ENCODE measurements around the gene CRTAP. TPM values are rescaled to one million over a fixed set of nuclear protein-coding genes. Genes with fewer than 3 reads are reported as not detected.
A peak's percentile ranks its signal among the peaks of the same experiment; 100 is the strongest.
"Not testable (repeated sequence)": the region's sequence is repeated elsewhere in the genome, so short reads cannot be mapped to it uniquely, and the experiment has no call there.

Gene CRTAP
- total RNA-seq, 1 donor from 2014 or later: 80.7 TPM

DNA sequence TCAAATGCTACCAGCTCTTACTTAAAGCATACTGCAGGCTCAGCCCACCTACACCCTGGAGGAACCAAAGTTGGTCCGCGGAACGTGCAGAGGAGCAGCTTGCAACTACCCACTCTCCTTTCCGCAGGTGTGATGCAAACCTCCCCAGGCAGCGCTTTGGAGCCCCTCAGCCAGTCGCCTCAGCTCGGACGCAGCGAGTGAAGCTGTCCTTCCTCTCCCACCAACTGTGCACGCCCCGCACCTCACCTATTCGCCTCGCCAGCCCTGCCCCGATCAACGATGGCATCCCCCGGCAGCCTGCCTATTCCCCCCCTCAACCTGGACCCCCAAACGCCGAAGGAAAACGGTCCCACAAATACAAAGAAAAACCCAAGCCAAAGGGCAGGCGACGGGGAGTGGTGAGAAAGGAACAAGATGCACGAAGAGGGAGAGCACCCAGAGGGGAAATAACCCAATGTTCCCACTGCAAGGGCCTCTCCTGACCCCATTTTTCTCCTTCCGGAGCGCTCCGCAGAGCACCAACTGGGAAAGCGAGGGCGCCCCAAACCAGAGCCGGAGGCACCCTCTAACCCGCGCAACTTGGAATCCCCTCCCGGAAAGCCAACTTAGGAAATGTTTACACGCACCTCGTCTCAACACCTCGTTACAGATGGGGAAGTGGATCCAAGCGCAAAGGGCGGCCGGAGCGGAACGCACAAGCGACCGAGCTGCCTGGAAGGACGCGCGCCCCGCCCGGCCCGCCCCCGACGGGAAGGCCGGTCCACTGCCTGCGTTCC is 17.5 kb upstream of the CRTAP start:
- peak; percentile 77 for DNase-seq
- intact Hi-C loops (cut with DNase I): no loop called here

DNA sequence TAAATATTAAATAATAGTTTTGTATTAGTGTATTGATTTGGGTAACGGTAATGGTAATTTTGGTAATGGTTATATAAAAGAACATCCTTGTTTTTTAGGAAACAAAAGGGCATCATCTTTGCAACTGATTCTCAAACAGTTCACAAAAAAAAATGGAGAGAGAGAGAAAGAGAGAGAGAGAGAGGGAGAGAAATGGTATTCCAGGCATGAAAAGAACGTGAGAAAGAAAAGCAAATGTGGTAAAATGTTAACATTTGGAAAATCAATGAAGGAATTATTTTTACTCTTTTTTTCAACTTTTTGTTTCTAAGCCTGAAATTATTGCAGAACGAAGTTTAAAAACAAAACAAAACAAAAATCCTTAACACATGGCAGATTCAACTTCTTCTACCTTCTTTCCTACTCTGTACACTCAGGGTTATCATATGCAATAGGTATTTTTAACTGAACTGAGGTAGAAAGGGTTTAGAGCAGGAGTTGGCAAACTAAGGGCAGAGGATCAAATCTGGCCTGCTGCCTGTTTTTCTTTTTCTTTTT is 14.6 kb upstream of the CRTAP start:
- DNase-seq (no peak), ATAC-seq (ENCODE audit: poor library complexity) (no peak)
- intact Hi-C loops (cut with DNase I): no loop called here

More for the DNA sequence above, 17.5 kb upstream of the CRTAP start:
- ATAC-seq (ENCODE audit: poor library complexity): peak; percentile 71

- ATAC-seq (ENCODE audit: poor library complexity): no peak
- no peak for DNase-seq
- intact Hi-C loops (cut with DNase I): no loop called here
Measured at GRCh38 chr3:33099701-33100100, 14.1 kb upstream of the CRTAP start.

DNA sequence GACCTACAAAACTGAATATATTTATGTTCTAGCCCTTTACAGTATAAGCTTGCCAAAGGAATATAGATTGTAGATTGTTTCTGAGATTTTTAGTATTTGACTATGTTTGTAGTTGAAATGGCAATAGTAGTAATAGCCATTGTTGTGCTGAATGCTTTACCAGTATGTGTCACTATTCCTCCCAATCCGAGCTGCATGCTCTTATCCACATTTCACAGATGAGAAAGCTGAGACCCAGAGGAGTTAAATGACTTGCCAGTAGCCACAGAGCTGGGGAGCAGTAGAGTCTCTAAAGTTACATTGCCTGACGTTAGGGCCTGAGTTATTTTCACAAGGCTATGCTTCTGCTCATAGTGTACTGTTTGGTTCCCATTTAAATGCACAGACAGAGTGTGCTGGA is 13.6 kb upstream of the CRTAP start:
- intact Hi-C loops (cut with DNase I): no loop called here
- DNase-seq (no peak), ATAC-seq (ENCODE audit: poor library complexity) (no peak)

- DNase-seq (no peak), ATAC-seq (ENCODE audit: poor library complexity) (no peak)
- intact Hi-C loops (cut with DNase I): no loop called here
Measured at GRCh38 chr3:33103034-33103433, 10.8 kb upstream of the CRTAP start.

- DNase-seq: no peak
- no peak for ATAC-seq (ENCODE audit: poor library complexity)
- intact Hi-C loops (cut with DNase I): no loop called here
Measured at GRCh38 chr3:33103480-33103879, 10.3 kb upstream of the CRTAP start.

DNA sequence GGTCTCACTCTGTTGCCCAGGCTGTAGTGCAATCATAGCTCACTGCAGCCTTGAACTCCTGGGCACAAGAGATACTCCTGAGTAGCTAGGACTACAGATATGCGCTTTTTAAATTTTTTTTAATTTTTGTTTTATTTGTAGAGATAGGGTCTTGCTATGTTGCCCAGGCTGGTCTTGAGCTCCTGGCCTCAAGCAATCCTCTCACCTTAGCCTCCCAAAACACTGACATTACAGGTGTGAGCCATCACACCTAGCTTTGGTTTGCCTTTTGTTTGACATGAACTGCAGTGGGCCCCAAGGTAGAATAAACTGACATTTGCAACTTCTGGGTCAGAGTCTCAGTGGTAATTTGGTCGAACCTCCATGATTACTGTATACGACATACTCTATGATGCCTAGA is 9.0 kb upstream of the CRTAP start:
- ATAC-seq (ENCODE audit: poor library complexity) (no peak), DNase-seq (no peak)
- intact Hi-C loops (cut with DNase I): no loop called here

DNA sequence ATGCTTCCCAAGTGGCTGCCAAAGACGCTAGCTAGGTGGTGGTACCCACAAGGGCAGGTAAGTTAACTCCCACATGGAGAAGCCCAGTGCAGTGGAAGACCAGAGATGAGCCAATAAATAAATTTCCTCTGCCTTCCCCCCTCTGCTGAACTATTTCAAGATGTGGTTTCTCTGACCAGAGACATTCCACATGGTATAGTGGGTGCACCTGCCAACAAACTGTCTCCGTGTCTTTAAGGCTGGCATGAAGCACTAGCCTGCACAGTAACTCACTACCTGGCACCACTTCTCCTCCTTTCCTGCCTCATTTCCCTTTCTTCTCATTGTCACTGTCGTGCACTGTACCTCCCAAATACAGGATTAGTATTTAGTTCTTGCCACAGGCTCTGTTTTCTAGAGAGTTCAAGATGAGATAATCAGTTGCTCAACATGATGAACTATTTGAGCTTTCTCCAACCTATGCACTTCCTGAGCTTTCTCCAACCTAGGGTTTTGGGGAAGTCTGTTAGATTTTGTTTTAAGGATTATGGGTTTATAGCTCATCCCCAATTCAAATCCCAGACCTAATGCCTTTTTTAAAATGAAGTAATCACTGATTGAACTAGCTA is 8.4 kb upstream of the CRTAP start:
- no peak for ATAC-seq (ENCODE audit: poor library complexity)
- no peak for DNase-seq

DNA sequence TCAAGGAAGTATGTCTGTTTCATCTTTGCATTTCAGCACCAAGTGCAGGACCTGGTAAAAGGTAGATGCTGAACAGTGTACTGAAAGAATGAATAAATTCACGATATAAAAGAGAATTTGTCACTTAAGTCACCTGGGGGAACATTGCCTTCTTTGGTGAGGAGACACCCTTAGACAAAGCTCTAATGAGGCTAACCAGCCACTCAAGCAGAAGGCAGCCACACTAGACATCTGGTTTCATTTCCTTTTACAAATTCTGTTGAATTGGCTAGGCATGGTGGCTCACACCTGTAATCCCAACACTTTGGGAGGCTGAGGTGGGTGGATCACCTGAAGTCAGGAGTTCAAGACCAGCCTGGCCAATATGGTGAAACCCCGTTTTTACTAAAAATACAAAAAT is 7.0 kb upstream of the CRTAP start:
- ATAC-seq (ENCODE audit: poor library complexity); intact Hi-C loops (cut with DNase I); DNase-seq: not testable (repeated sequence)

More for the DNA sequence above, 8.4 kb upstream of the CRTAP start:
- intact Hi-C loops (cut with DNase I): no loop called here

- ATAC-seq (ENCODE audit: poor library complexity): no peak
- intact Hi-C loops (cut with DNase I): no loop called here
- DNase-seq: no peak
Measured at GRCh38 chr3:33111581-33111980, 2.2 kb upstream of the CRTAP start.

DNA sequence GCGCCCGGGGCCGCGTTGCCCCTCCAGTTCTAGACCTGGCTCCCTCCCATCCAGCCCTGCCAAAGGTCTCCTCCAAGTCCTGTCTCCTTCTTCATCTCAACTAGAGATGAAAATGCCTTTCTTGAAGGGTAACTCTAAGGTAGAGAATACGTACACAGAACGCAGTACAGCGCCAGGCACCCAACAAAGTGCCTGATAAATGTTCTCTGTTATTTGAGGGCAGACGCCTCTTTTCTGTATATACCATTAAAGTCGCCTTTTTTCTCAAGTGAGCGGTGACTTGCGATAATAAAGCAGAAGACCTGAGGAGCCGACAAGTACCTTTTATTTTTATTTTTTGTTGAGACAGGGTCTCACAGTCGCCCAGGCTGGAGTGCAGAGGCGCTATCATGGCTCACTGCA is 809 bp downstream of the CRTAP start:
- DNase-seq: no peak
- intact Hi-C loops (cut with DNase I): no loop called here

DNA sequence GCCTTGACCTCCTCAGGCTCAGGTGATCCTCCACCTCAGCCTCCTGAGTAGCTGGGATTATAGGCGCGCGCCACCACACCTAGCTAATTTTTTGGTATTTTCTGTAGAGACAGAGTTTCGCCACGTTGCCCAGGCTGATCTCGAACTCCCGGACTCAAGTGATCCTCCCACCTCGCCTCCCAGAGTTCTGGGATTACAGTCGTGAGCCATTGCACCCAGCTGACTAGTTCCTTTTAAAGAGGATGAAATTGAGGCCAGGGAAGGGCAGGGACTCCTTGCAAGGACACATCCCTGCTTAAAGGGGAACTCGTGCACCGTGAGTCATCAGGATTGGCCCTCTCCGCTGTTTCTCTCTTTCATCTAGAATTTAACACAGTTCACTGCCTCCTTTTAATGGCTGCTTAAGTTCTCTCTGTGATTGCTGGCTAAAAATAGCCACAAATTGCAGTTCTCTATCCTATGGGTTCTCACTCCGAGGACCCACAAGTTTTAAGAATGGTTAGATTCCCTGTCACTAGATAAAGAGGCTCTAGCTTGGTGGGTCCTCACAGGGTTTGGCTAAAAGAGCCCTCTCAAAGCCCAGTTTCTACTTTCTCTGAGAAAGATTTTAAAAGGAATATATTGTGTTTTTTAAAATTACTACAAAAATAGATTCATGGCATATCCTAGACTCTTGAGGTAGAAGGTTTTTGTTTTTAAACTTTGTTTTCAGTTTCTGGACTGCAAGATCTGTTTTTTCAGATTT is 1.4 kb downstream of the CRTAP start:
- intact Hi-C loops (cut with DNase I): no loop called here
- peak; percentile 77 for DNase-seq
- ATAC-seq (ENCODE audit: poor library complexity): peak; percentile 57

More for the DNA sequence above, 809 bp downstream of the CRTAP start:
- ATAC-seq (ENCODE audit: poor library complexity): no peak

DNA sequence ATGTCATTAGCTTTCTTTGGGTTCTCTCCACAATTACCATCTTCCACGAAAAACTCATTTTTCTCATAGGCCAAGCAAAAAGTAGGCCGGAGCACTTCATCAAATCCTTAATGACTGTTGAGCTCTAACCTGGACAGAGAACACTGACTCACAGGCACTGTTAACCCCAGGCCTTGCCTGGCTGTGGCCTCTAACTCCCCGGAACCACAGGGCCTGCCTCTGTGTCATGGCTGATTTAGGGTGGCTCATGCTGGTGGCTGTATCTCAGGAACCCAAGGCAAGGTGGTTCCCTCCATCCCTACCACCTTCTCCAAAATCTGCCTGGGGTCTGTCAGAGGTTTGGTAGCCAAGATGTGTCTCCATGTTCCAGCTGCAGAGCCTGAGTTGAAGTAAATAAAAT is 3.6 kb downstream of the CRTAP start:
- no peak for DNase-seq
- intact Hi-C loops (cut with DNase I): no loop called here
- no peak for ATAC-seq (ENCODE audit: poor library complexity)

- DNase-seq (peak; percentile 55), ATAC-seq (ENCODE audit: poor library complexity) (peak; percentile 24)
- intact Hi-C loops (cut with DNase I): no loop called here
Measured at GRCh38 chr3:33119891-33120290, 6.1 kb downstream of the CRTAP start.

DNA sequence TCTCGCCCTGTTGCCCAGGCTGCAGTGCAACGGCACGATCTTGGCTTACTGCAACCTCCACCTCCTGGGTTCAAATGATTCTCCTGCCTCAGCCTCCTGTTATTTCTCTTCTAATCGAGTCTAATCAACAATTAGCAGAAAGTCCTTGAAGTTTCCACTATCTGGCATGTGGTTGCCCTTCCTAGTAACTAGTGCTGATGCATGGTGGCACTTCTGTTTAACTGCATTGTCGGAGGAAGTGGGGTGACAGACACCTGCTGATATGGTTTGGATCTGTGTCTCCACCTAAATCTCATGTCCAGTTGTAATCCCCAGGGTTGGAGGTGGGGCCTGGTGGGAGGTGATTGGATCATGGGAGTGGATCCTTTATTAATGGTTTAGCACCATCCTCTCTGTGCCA is 9.2 kb downstream of the CRTAP start:
- intact Hi-C loops (cut with DNase I): no loop called here
- DNase-seq (no peak), ATAC-seq (ENCODE audit: poor library complexity) (no peak)

DNA sequence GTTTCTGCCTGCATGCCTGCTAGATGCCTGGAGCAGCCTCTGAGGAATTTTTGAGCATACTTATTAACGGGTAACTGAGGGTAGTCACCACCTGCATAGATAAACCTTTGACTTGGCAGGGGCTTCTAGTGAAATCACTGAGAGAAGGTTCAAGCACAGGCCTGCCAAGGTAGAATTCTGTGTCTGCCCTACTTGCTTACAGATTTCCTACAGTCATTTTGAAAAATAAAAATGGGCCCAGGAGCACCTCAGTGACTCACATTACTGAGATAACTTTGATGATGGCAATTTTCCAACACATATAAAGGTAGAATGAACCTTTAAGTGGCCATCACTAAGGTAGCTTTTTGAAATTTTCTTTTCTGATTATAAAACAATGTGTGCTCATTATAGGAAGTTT is 10.8 kb downstream of the CRTAP start:
- ATAC-seq (ENCODE audit: poor library complexity): no peak
- DNase-seq: no peak
- intact Hi-C loops (cut with DNase I): no loop called here

- intact Hi-C loops (cut with DNase I): no loop called here
- ATAC-seq (ENCODE audit: poor library complexity) (no peak), DNase-seq (no peak)
Measured at GRCh38 chr3:33125840-33126239, 12.0 kb downstream of the CRTAP start.

DNA sequence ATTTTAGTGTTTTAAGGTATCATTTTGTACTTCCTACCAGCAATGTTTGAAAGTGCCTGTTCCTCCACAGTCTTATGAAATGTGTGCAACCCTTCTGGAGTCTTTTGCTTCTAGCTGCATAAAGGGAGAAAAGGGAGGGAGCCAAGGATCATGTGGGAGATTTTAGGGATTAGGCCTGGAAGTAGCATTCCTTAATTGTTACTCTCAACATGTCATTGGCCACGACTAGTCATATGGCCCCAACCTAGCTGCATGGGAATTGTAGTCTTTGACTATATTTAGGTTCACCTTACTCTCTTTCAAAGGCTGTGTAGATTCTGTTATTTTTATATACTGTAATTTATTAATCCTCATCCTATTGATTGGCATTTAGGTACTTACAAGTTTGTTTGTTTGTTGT is 14.9 kb downstream of the CRTAP start:
- intact Hi-C loops (cut with DNase I): no loop called here

DNA sequence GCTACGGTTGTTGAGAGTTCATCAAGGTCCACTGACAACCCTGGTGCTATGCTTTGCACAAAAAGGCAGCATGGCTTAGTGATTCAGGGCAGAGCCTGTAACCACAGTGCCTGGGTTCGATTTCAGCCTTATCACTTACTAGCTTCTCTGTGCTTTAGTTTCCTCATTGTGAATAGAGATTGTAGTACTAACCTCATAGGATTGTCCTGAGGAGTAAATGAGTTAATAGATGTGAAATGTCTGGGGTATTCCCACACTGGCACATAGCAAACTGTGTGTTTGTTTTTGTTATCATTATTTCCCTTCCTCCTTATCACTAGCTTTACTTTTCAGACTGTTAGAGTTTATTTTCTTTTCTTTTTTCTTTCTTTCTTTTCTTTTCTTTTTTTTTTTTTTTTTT is 16.3 kb downstream of the CRTAP start:
- intact Hi-C loops (cut with DNase I): loop anchor here (5.0 kb wide), 1 partner anchor 242 kb away; no protein-coding TSS in a partner anchor
- ATAC-seq (ENCODE audit: poor library complexity) (no peak), DNase-seq (no peak)

More for the DNA sequence above, 14.9 kb downstream of the CRTAP start:
- DNase-seq: no peak
- ATAC-seq (ENCODE audit: poor library complexity): no peak
